ENCODE results near the gene RGS8.

- TF ChIP-seq POLR2A (IDR thresholded peaks at IDR 0.05), result no peak
- TF ChIP-seq CTCF (IDR thresholded peaks at IDR 0.05), result no peak
- no peak for TF ChIP-seq EP300 (IDR thresholded peaks at IDR 0.05)
Measured at GRCh38 chr1:182677397-182678098, 6.8 kb downstream of the RGS8 start.
